Measurements from ENCODE around the gene PAQR4. TPM values are rescaled to one million over a fixed set of nuclear protein-coding genes. Genes with fewer than 3 reads are reported as not detected.
"Not testable (repeated sequence)": the region's sequence is repeated elsewhere in the genome, so short reads cannot be mapped to it uniquely, and the experiment has no call there.

PAQR4 gene
- polyA plus RNA-seq (2013, experiment 1 of 2; ENCODE audit: insufficient read length), result 14.0 TPM
- polyA plus RNA-seq (2013, experiment 2 of 2; ENCODE audit: insufficient read length), result 4.2 TPM

GRCh38 chr16:2968738-2969544 is at the start of gene PAQR4:
Gene PAQR4 (plus strand): TSS chr16:2969348. CDS start chr16:2969675, 327 bp downstream.
- peak; percentile 86 for DNase-seq

GRCh38 chr16:2919511-2920255 is 49.5 kb upstream of the PAQR4 start:
- DNase-seq, result peak; percentile 63

- no peak for DNase-seq
These were observed 45.7 kb upstream of the PAQR4 start for GRCh38 chr16:2923481-2923880.

GRCh38 chr16:2924901-2925755 is 44.0 kb upstream of the PAQR4 start:
- no peak for DNase-seq

GRCh38 chr16:2925951-2926649 is 43.0 kb upstream of the PAQR4 start:
- no peak for DNase-seq

GRCh38 chr16:2926650-2926999 is 42.5 kb upstream of the PAQR4 start:
- DNase-seq, result no peak

- peak; percentile 83 for DNase-seq
These were observed 42.0 kb upstream of the PAQR4 start for GRCh38 chr16:2927010-2927646.

- DNase-seq, result not testable (repeated sequence)
These were observed 41.0 kb upstream of the PAQR4 start for GRCh38 chr16:2928151-2928550.

GRCh38 chr16:2928796-2929195 is 40.4 kb upstream of the PAQR4 start:
- no peak for DNase-seq

GRCh38 chr16:2929693-2930092 is 39.5 kb upstream of the PAQR4 start:
- no peak for DNase-seq

- DNase-seq, result no peak
These were observed 38.9 kb upstream of the PAQR4 start for GRCh38 chr16:2930236-2930635.

GRCh38 chr16:2931231-2931914 is 37.8 kb upstream of the PAQR4 start:
- not testable (repeated sequence) for DNase-seq

- no peak for DNase-seq
These were observed 36.0 kb upstream of the PAQR4 start for GRCh38 chr16:2933136-2933535.

- DNase-seq, result no peak
These were observed 35.4 kb upstream of the PAQR4 start for GRCh38 chr16:2933701-2934100.

- no peak for DNase-seq
These were observed 34.7 kb upstream of the PAQR4 start for GRCh38 chr16:2934450-2934849.

- no peak for DNase-seq
These were observed 32.6 kb upstream of the PAQR4 start for GRCh38 chr16:2936436-2937011.

GRCh38 chr16:2937170-2937569 is 32.0 kb upstream of the PAQR4 start:
- DNase-seq, result no peak

- DNase-seq, result no peak
These were observed 30.9 kb upstream of the PAQR4 start for GRCh38 chr16:2938206-2938605.

GRCh38 chr16:2939968-2940367 is 29.2 kb upstream of the PAQR4 start:
- no peak for DNase-seq

GRCh38 chr16:2942045-2942444 is 27.1 kb upstream of the PAQR4 start:
- DNase-seq, result no peak

- not testable (repeated sequence) for DNase-seq
These were observed 25.4 kb upstream of the PAQR4 start for GRCh38 chr16:2943716-2944115.
